Stimulated activated naive CD8-positive, alpha-beta T cell treated with anti-CD3 and anti-CD28 coated beads, Interleukin-15, amount 100 ng/mL, for 72 hours (primary cell): Measurements from ENCODE around the gene CPED1.
"Not testable (repeated sequence)": the region's sequence is repeated elsewhere in the genome, so short reads cannot be mapped to it uniquely, and the experiment has no call there.

Experiments
- ATAC-seq: fragments of 150-1000 bp; cut with Tn5 transposase; 2 replicates; pipeline ENCODE4 v1.10.0; 2021; ENCODE audit warnings: mild to moderate bottlenecking, moderate library complexity
- DNase-seq, 2 donors: peaks; one replicate each; pipeline ENCODE4 v3.0.0; 2021 to 2022
- H3K27ac Mint-ChIP-seq, 2 donors: one replicate each; pipeline ENCODE4 v1.8.0; 2022; ENCODE audit warnings: mild to moderate bottlenecking in 2 of 2, mixed read lengths in 2 of 2, moderate library complexity in 2 of 2
- H3K27me3 Mint-ChIP-seq: one replicate; pipeline ENCODE4 v1.8.0; 2022; ENCODE audit warnings: mixed read lengths
- H3K4me1 Mint-ChIP-seq: one replicate; pipeline ENCODE4 v1.8.0; 2022; ENCODE audit warnings: mild to moderate bottlenecking, mixed read lengths
- H3K4me3 Mint-ChIP-seq, 2 donors: one replicate each; pipeline ENCODE4 v1.8.0; 2022; ENCODE audit warnings: mild to moderate bottlenecking in 2 of 2, mixed read lengths in 2 of 2, moderate library complexity in 1 of 2
- H3K9me3 Mint-ChIP-seq, 2 donors: one replicate each; pipeline ENCODE4 v1.8.0; 2022; ENCODE audit warnings: mixed read lengths in 2 of 2

The CPED1 gene

GRCh38 chr7:121286742-121287734, 298.5 kb downstream of the CPED1 start:
- ATAC-seq: peak; percentile 60
- no peak overlapping the region for H3K4me3 Mint-ChIP-seq
- H3K27me3 Mint-ChIP-seq: peaks cover 11% of the 10 kb centered on the region
- no peak overlapping the region for H3K27ac Mint-ChIP-seq
- H3K9me3 Mint-ChIP-seq: peaks cover 43 to 56% of the 10 kb centered on the region in 2 donors
- no peak for DNase-seq
- peaks cover 12% of the 10 kb centered on the region for H3K4me1 Mint-ChIP-seq

GRCh38 chr7:121288894-121289293, 300.4 kb downstream of the CPED1 start:
- Mint-ChIP-seq H3K9me3 (peaks cover 38 to 61% of the 10 kb centered on the region in 2 donors), H3K27me3 (peaks cover 29% of the 10 kb centered on the region), H3K27ac (no peak overlapping the region), H3K4me3 (no peak overlapping the region), H3K4me1 (peaks cover 12% of the 10 kb centered on the region)
- ATAC-seq: no peak
- no peak for DNase-seq

GRCh38 chr7:121289930-121290329, 301.4 kb downstream of the CPED1 start:
- H3K4me3 Mint-ChIP-seq, DNase-seq, ATAC-seq, H3K27ac Mint-ChIP-seq: not testable (repeated sequence)
- Mint-ChIP-seq H3K4me1 (peaks cover 12% of the 10 kb centered on the region), H3K27me3 (peaks cover 33% of the 10 kb centered on the region), H3K9me3 (peaks cover 32 to 58% of the 10 kb centered on the region in 2 donors)

- no peaks in the 10 kb centered on the region for H3K4me1 Mint-ChIP-seq
- DNase-seq (no peak), ATAC-seq (no peak)
- H3K27me3 Mint-ChIP-seq: peaks cover 33% of the 10 kb centered on the region
- H3K4me3 Mint-ChIP-seq: no peak overlapping the region
- no peak overlapping the region for H3K27ac Mint-ChIP-seq
- peaks cover 9 to 34% of the 10 kb centered on the region in 2 donors for H3K9me3 Mint-ChIP-seq
Observed at GRCh38 chr7:121294448-121294992, 306.0 kb downstream of the CPED1 start.

GRCh38 chr7:121297843-121298242, 309.3 kb downstream of the CPED1 start:
- no peak for ATAC-seq
- Mint-ChIP-seq H3K4me1 (no peaks in the 10 kb centered on the region), H3K27me3 (peaks cover 33% of the 10 kb centered on the region), H3K4me3 (no peak overlapping the region), H3K9me3 (peaks cover 5 to 12% of the 10 kb centered on the region in 2 donors), H3K27ac (no peak overlapping the region)
- no peak for DNase-seq

- no peak overlapping the region for H3K27ac Mint-ChIP-seq
- peaks cover 25% of the 10 kb centered on the region for H3K27me3 Mint-ChIP-seq
- DNase-seq (no peak), ATAC-seq (no peak)
- H3K9me3 Mint-ChIP-seq: peaks cover 3 to 7% of the 10 kb centered on the region in 2 donors
- no peak overlapping the region for H3K4me3 Mint-ChIP-seq
- H3K4me1 Mint-ChIP-seq: no peaks in the 10 kb centered on the region
Observed at GRCh38 chr7:121298831-121299239, 310.3 kb downstream of the CPED1 start.

GRCh38 chr7:121300685-121301420, 312.3 kb downstream of the CPED1 start:
- ATAC-seq: no peak
- H3K27me3 Mint-ChIP-seq: peaks cover 20% of the 10 kb centered on the region
- H3K4me3 Mint-ChIP-seq: no peak overlapping the region
- DNase-seq: no peak
- no peaks in the 10 kb centered on the region for H3K9me3 Mint-ChIP-seq
- no peaks in the 10 kb centered on the region for H3K4me1 Mint-ChIP-seq
- no peak overlapping the region for H3K27ac Mint-ChIP-seq

- no peak for ATAC-seq
- H3K27me3 Mint-ChIP-seq: peaks cover 20% of the 10 kb centered on the region
- peaks cover 7% of the 10 kb centered on the region for H3K4me1 Mint-ChIP-seq
- no peaks in the 10 kb centered on the region for H3K9me3 Mint-ChIP-seq
- no peak overlapping the region for H3K4me3 Mint-ChIP-seq
- no peak for DNase-seq
- H3K27ac Mint-ChIP-seq: no peak overlapping the region
Observed at GRCh38 chr7:121301446-121302213, 313.1 kb downstream of the CPED1 start.

GRCh38 chr7:121302214-121302745, 313.8 kb downstream of the CPED1 start:
- H3K27me3 Mint-ChIP-seq: peaks cover 20% of the 10 kb centered on the region
- DNase-seq (no peak), ATAC-seq (peak; percentile 56)
- H3K4me3 Mint-ChIP-seq: no peak overlapping the region
- H3K4me1 Mint-ChIP-seq: peaks cover 7% of the 10 kb centered on the region
- H3K9me3 Mint-ChIP-seq: no peaks in the 10 kb centered on the region
- H3K27ac Mint-ChIP-seq: no peak overlapping the region

GRCh38 chr7:121303422-121304101, 315.1 kb downstream of the CPED1 start:
- Mint-ChIP-seq H3K27me3 (peaks cover 22% of the 10 kb centered on the region), H3K4me3 (no peak overlapping the region), H3K4me1 (peaks cover 7% of the 10 kb centered on the region), H3K9me3 (no peaks in the 10 kb centered on the region), H3K27ac (no peak overlapping the region)
- no peak for ATAC-seq
- no peak for DNase-seq

- DNase-seq (no peak), ATAC-seq (no peak)
- Mint-ChIP-seq H3K9me3 (no peaks in the 10 kb centered on the region), H3K4me1 (peaks cover 7% of the 10 kb centered on the region), H3K27ac (no peak overlapping the region), H3K4me3 (no peak overlapping the region), H3K27me3 (peaks cover 28% of the 10 kb centered on the region)
Observed at GRCh38 chr7:121304102-121304658, 315.7 kb downstream of the CPED1 start.

- no peaks in the 10 kb centered on the region for H3K9me3 Mint-ChIP-seq
- ATAC-seq (no peak), DNase-seq (no peak)
- peaks cover 7% of the 10 kb centered on the region for H3K4me1 Mint-ChIP-seq
- H3K27me3 Mint-ChIP-seq: peaks cover 36% of the 10 kb centered on the region
- H3K4me3 Mint-ChIP-seq: no peak overlapping the region
- no peak overlapping the region for H3K27ac Mint-ChIP-seq
Observed at GRCh38 chr7:121305109-121305508, 316.6 kb downstream of the CPED1 start.

- ATAC-seq: no peak
- peaks cover 31% of the 10 kb centered on the region for H3K27me3 Mint-ChIP-seq
- H3K27ac Mint-ChIP-seq: no peak overlapping the region
- H3K9me3 Mint-ChIP-seq: no peaks in the 10 kb centered on the region
- peaks cover 7% of the 10 kb centered on the region for H3K4me1 Mint-ChIP-seq
- no peak overlapping the region for H3K4me3 Mint-ChIP-seq
- no peak for DNase-seq
Observed at GRCh38 chr7:121306565-121306964, 318.1 kb downstream of the CPED1 start.

- Mint-ChIP-seq H3K27me3 (peaks cover 26% of the 10 kb centered on the region), H3K4me1 (peaks cover 7% of the 10 kb centered on the region), H3K27ac (no peak overlapping the region), H3K4me3 (no peak overlapping the region), H3K9me3 (no peaks in the 10 kb centered on the region)
- ATAC-seq: no peak
- no peak for DNase-seq
Observed at GRCh38 chr7:121307021-121307574, 318.6 kb downstream of the CPED1 start.
